Loucy (cell line): ENCODE data around the gene TMEM225B.

Source experiments
- H2AFZ ChIP-seq: fragments of 200-600 bp; sonication (generic); 2 replicates; pipeline ENCODE4 v1.6.0; 2016; ENCODE audit warnings: antibody characterized with exemption, mild to moderate bottlenecking, low read length, moderate library complexity
- H3F3A ChIP-seq: fragments of 200-600 bp; 2 replicates; pipeline ENCODE4 v1.6.0; 2016; ENCODE audit warnings: antibody characterized with exemption, low read depth, mild to moderate bottlenecking
- H3K27me3 ChIP-seq: fragments of 200-600 bp; sonication (generic); 2 replicates; pipeline ENCODE4 v1.6.1; 2014; ENCODE audit warnings: low read length, mild to moderate bottlenecking; ENCODE audit not compliant: insufficient read depth, poor library complexity, severe bottlenecking
- H3K36me3 ChIP-seq: fragments of 200-600 bp; sonication (generic); 2 replicates; pipeline ENCODE4 v1.6.1; 2016; ENCODE audit warnings: low read length; ENCODE audit not compliant: insufficient read depth
- H3K4me1 ChIP-seq: fragments of 200-600 bp; sonication (generic); 2 replicates; pipeline ENCODE4 v1.5.1; 2014; ENCODE audit warnings: low read length, mild to moderate bottlenecking; ENCODE audit not compliant: insufficient read depth, poor library complexity, severe bottlenecking
- H3K4me2 ChIP-seq: fragments of 200-600 bp; sonication (generic); 2 replicates; pipeline ENCODE4 v1.6.0; 2014; ENCODE audit warnings: antibody characterized with exemption, low read length, low read depth, mild to moderate bottlenecking; ENCODE audit not compliant: poor library complexity, severe bottlenecking
- H3K4me3 ChIP-seq: fragments of 200-600 bp; sonication (generic); 2 replicates; pipeline ENCODE4 v1.5.1; 2014; ENCODE audit warnings: low read length, mild to moderate bottlenecking, mixed read lengths; ENCODE audit not compliant: poor library complexity, severe bottlenecking
- H3K79me2 ChIP-seq: fragments of 200-600 bp; sonication (generic); 2 replicates; pipeline ENCODE4 v1.6.1; 2014; ENCODE audit warnings: low read length; ENCODE audit not compliant: insufficient read depth
- H3K9ac ChIP-seq: fragments of 200-600 bp; sonication (generic); 2 replicates; pipeline ENCODE4 v1.6.0; 2014; ENCODE audit warnings: mild to moderate bottlenecking, low read depth, low read length, moderate library complexity; ENCODE audit not compliant: poor library complexity, severe bottlenecking
- H3K9me2 ChIP-seq: fragments of 200-600 bp; sonication (generic); replicated peaks from 2 replicates; pipeline ENCODE4 v1.6.1; 2016; ENCODE audit warnings: low read depth, low read length, mixed read lengths
- H3K9me3 ChIP-seq: fragments of 200-600 bp; sonication (generic); 2 replicates; pipeline ENCODE4 v1.6.1; 2014; ENCODE audit warnings: mild to moderate bottlenecking, antibody characterized with exemption, low read length, low read depth; ENCODE audit not compliant: insufficient read depth
- H4K20me1 ChIP-seq: fragments of 200-600 bp; sonication (generic); 2 replicates; pipeline ENCODE4 v1.6.0; 2014; ENCODE audit warnings: antibody characterized with exemption, low read length, mild to moderate bottlenecking; ENCODE audit not compliant: insufficient read depth, poor library complexity, severe bottlenecking
- EZH2phosphoT487 ChIP-seq: fragments of 200-600 bp; IDR thresholded peaks from 2 replicates; pipeline ENCODE4 v1.6.1; 2018; ENCODE audit warnings: antibody characterized with exemption, mild to moderate bottlenecking, moderate library complexity, borderline replicate concordance
- TF ChIP-seq, protein P1 (sequence below): fragments of 200-600 bp; sonication (generic); conservative IDR thresholded peaks from 2 replicates; pipeline ENCODE4 v1.5.1; 2014; ENCODE audit warnings: mild to moderate bottlenecking, antibody characterized with exemption, low read length

TMEM225B gene

DNA sequence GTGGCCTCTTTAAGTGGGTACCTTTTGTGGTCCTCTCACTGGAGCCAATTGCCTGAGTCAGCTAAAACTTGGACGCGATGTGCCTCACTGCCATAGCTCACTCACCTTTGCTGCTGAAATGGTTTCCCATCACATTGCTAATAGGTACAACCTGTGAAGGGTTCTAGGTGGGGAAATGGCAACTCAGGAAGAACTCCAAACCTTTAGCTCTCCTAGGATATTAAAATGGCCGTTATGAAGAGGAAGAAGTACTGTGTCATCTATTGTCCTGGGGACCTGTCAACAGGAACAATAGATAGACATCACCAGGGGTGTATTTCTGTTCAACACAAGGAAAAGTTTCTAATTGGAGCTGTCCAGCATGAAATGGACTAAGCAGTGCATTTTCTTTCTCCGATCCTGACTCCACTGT lies 40.9 kb upstream of the TMEM225B start:
- H3K4me1 ChIP-seq, result peaks cover 51% of the 10 kb centered on the region
- peaks cover 56% of the 10 kb centered on the region for H3K79me2 ChIP-seq
- no peaks in the 10 kb centered on the region for H3K9me3 ChIP-seq
- peaks cover 6% of the 10 kb centered on the region for H3K27me3 ChIP-seq
- peak overlapping the region; percentile 87 for H3K4me2 ChIP-seq
- no peak overlapping the region for H2AFZ ChIP-seq
- peaks cover 38% of the 10 kb centered on the region for H4K20me1 ChIP-seq
- TF ChIP-seq, protein P1, sequence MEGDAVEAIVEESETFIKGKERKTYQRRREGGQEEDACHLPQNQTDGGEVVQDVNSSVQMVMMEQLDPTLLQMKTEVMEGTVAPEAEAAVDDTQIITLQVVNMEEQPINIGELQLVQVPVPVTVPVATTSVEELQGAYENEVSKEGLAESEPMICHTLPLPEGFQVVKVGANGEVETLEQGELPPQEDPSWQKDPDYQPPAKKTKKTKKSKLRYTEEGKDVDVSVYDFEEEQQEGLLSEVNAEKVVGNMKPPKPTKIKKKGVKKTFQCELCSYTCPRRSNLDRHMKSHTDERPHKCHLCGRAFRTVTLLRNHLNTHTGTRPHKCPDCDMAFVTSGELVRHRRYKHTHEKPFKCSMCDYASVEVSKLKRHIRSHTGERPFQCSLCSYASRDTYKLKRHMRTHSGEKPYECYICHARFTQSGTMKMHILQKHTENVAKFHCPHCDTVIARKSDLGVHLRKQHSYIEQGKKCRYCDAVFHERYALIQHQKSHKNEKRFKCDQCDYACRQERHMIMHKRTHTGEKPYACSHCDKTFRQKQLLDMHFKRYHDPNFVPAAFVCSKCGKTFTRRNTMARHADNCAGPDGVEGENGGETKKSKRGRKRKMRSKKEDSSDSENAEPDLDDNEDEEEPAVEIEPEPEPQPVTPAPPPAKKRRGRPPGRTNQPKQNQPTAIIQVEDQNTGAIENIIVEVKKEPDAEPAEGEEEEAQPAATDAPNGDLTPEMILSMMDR, result no peak
- no peak for TF ChIP-seq EZH2phosphoT487
- H3F3A ChIP-seq, result no peaks in the 10 kb centered on the region
- H3K4me3 ChIP-seq, result peak overlapping the region; percentile 95
- peak overlapping the region; percentile 98 for H3K9ac ChIP-seq
- H3K36me3 ChIP-seq, result peaks cover 18% of the 10 kb centered on the region; the same call in 1 of the 2 replicates
- no peaks in the 10 kb centered on the region for H3K9me2 ChIP-seq

DNA sequence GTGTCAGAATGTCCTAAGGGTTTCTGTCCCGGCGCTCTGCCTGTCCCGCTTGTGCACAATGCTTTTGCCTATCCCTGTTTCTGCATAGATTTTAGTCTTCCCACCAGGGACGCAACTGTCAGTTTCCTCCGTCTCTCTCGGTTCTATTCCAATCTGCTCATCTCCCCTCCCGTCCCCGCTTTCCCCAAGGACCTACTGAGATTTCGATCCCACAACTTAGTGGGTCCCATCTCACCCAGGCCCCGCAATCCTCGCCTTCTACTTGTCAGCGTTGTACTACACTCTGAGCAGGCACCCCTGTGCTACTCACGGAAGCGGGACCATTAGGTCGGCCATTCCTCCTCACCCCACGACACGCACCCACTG lies 40.1 kb upstream of the TMEM225B start:
- H4K20me1 ChIP-seq, result peaks cover 44% of the 10 kb centered on the region
- peaks cover 25% of the 10 kb centered on the region; the same call in 1 of the 2 replicates for H3K36me3 ChIP-seq
- H3K4me2 ChIP-seq, result peak overlapping the region; percentile 87
- no peak for TF ChIP-seq EZH2phosphoT487
- TF ChIP-seq, protein P1, result no peak
- peak overlapping the region; percentile 98 for H3K9ac ChIP-seq
- peaks cover 63% of the 10 kb centered on the region for H3K79me2 ChIP-seq
- H3K9me2 ChIP-seq, result no peaks in the 10 kb centered on the region
- H3K4me1 ChIP-seq, result peaks cover 46% of the 10 kb centered on the region
- H3K9me3 ChIP-seq, result no peaks in the 10 kb centered on the region
- no peaks in the 10 kb centered on the region for H3F3A ChIP-seq
- H2AFZ ChIP-seq, result peak overlapping the region; percentile 93
- peak overlapping the region; percentile 95 for H3K4me3 ChIP-seq
- H3K27me3 ChIP-seq, result peaks cover 6% of the 10 kb centered on the region

DNA sequence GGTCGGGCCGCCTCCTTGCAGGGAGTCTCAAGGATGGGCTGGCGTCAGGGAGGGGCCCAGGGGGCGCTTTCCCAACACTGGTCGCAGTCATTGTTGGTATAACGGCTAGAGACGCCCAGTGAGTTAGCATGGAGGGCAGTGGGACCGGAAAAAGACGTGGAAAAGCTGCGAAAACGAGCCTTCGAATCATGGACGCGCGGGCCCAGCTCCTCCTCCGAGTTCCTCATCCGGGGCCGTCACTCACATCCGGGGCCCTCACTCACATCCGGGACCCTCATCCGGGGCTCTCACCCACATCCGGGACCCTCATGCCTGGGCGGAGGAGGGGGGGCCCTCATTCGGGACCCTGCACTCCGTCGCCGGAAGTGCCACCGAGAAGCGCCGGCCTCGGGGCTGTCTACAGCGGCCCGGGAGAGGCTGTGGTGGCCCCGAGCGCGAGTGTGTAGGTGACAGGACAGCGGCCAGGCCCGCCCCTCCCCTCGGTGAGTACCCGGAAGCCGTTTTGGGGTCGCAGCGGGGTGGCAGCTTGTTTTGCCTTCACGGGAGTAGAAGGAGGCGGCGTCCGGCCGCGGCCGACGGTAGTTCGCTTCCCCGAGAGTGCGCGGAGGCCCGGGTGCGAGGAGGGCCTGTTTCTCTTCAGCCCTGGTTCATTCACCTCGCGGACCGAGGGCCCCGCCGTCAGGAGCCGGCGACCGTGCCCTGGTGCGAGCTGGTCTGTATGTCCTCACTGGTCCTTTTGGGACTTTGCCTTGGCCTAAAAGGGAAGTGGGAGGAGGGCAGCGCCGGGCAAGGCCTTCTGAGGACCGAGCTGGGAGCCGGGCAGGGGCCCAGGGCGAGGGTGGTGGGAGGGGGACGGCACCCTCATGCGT lies 39.5 kb upstream of the TMEM225B start, which contains the start of gene ZNF655:
Gene ZNF655 (plus strand): TSS at position 337 of the 869 bp plus-strand sequence. CDS start 1,918 bp downstream, outside the sequence.
- H3K79me2 ChIP-seq, result peaks cover 64% of the 10 kb centered on the region
- H3K9me3 ChIP-seq, result no peaks in the 10 kb centered on the region
- peaks cover 28% of the 10 kb centered on the region; the same call in 1 of the 2 replicates for H3K36me3 ChIP-seq
- H3K4me2 ChIP-seq, result peak within 1 kb of the TSS; percentile 87
- peaks cover 6% of the 10 kb centered on the region for H3K27me3 ChIP-seq
- TF ChIP-seq, protein P1, result no peak
- TF ChIP-seq EZH2phosphoT487, result no peak
- peak within 1 kb of the TSS; percentile 95 for H3K4me3 ChIP-seq
- H2AFZ ChIP-seq, result peak within 1 kb of the TSS; percentile 93
- peak within 1 kb of the TSS; percentile 98 for H3K9ac ChIP-seq
- H3F3A ChIP-seq, result no peaks in the 10 kb centered on the region
- H3K9me2 ChIP-seq, result no peaks in the 10 kb centered on the region
- peaks cover 44% of the 10 kb centered on the region for H4K20me1 ChIP-seq
- H3K4me1 ChIP-seq, result peaks cover 46% of the 10 kb centered on the region
